ENCODE measurements around the gene ARHGAP31.

Gene ARHGAP31, protein sequence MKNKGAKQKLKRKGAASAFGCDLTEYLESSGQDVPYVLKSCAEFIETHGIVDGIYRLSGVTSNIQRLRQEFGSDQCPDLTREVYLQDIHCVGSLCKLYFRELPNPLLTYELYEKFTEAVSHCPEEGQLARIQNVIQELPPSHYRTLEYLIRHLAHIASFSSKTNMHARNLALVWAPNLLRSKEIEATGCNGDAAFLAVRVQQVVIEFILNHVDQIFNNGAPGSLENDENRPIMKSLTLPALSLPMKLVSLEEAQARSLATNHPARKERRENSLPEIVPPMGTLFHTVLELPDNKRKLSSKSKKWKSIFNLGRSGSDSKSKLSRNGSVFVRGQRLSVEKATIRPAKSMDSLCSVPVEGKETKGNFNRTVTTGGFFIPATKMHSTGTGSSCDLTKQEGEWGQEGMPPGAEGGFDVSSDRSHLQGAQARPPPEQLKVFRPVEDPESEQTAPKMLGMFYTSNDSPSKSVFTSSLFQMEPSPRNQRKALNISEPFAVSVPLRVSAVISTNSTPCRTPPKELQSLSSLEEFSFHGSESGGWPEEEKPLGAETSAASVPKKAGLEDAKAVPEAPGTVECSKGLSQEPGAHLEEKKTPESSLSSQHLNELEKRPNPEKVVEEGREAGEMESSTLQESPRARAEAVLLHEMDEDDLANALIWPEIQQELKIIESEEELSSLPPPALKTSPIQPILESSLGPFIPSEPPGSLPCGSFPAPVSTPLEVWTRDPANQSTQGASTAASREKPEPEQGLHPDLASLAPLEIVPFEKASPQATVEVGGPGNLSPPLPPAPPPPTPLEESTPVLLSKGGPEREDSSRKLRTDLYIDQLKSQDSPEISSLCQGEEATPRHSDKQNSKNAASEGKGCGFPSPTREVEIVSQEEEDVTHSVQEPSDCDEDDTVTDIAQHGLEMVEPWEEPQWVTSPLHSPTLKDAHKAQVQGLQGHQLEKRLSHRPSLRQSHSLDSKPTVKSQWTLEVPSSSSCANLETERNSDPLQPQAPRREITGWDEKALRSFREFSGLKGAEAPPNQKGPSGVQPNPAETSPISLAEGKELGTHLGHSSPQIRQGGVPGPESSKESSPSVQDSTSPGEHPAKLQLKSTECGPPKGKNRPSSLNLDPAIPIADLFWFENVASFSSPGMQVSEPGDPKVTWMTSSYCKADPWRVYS (N-terminal part only)

DNA sequence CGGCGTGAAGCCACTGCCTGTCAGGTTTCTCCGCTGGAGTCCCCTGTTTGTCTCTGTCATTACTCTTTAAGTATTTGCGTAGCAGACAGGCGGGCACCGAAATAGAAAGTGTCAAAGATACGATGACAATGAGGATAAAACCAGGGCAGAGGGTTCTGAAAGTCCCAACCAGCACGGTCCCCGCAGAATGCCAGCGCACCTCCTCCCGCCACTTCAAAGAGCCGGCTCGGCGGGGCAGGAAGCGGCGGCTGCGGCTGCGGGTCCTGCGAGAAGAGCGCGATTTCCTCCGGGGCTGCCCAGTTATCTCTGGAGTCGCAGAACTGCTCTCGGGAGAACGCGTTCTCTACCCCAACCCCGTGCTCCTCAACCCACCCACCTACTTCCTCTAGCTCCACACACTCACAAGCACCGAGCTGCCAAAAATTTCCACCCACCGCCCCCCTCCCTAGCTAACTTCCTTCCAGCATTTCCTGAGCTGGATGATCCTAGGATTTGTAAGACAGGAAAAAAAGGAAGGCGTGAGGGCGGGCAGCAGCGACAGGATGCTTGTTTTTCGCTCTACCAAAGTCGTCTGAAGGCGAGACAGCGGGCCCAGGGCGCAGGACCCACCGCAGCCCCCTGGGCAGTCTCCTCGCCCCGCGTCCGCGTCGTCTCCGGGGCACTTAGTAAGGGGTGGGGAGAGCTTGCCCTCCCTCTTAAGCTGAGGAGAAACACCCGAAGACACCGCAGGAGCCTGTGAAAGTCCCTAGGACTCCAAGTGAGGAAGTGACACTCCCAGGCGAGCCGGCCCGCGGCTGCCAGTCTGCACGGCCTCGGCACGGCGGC lies at the start of gene ARHGAP31:
ARHGAP31 (plus strand) TSS at position 513 of the 825 bp plus-strand sequence. CDS start 522 bp downstream, outside the sequence.
- Histone ChIP-seq H3K4me1 (ENCODE audit: control insufficient read depth, low read length) (peaks cover 24% of the 10 kb centered on the region), H4K20me1 (ENCODE audit: control insufficient read depth, insufficient read depth, low read depth, low read length) (no peaks in the 10 kb centered on the region), H3K4me2 (ENCODE audit: low read length) (peak within 1 kb of the TSS; percentile 89), H3F3A (ENCODE audit: control insufficient read depth, insufficient read depth) (peaks cover 3% of the 10 kb centered on the region; the same call in 1 of the 2 replicates), H3K9me2 (replicated peaks; ENCODE audit: control insufficient read depth, low read length) (no peaks in the 10 kb centered on the region), H3K9me3 (ENCODE audit: control insufficient read depth, insufficient read depth, low read length) (peaks cover 4% of the 10 kb centered on the region; the same call in 1 of the 2 replicates), H3K27me3 (ENCODE audit: control insufficient read depth, low read length) (peaks cover 41% of the 10 kb centered on the region), H3K36me3 (ENCODE audit: control insufficient read depth, low read length) (no peaks in the 10 kb centered on the region), H3K27ac (ENCODE audit: low read depth, low read length) (no peak within 1 kb of the TSS), H3K4me3 (ENCODE audit: low read length) (peak within 1 kb of the TSS; percentile 74), H3K79me2 (ENCODE audit: control insufficient read depth, low read length) (no peaks in the 10 kb centered on the region)
- TF ChIP-seq EZH2phosphoT487 (IDR thresholded peaks at IDR 0.05; ENCODE audit: borderline replicate concordance, low read length), result peak; percentile 21; the same call in 1 of the 2 replicates
- TF ChIP-seq, protein P1, sequence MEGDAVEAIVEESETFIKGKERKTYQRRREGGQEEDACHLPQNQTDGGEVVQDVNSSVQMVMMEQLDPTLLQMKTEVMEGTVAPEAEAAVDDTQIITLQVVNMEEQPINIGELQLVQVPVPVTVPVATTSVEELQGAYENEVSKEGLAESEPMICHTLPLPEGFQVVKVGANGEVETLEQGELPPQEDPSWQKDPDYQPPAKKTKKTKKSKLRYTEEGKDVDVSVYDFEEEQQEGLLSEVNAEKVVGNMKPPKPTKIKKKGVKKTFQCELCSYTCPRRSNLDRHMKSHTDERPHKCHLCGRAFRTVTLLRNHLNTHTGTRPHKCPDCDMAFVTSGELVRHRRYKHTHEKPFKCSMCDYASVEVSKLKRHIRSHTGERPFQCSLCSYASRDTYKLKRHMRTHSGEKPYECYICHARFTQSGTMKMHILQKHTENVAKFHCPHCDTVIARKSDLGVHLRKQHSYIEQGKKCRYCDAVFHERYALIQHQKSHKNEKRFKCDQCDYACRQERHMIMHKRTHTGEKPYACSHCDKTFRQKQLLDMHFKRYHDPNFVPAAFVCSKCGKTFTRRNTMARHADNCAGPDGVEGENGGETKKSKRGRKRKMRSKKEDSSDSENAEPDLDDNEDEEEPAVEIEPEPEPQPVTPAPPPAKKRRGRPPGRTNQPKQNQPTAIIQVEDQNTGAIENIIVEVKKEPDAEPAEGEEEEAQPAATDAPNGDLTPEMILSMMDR (IDR thresholded peaks at IDR 0.05; ENCODE audit: low read depth, low read length, poor library complexity, severe bottlenecking), result no peak

DNA sequence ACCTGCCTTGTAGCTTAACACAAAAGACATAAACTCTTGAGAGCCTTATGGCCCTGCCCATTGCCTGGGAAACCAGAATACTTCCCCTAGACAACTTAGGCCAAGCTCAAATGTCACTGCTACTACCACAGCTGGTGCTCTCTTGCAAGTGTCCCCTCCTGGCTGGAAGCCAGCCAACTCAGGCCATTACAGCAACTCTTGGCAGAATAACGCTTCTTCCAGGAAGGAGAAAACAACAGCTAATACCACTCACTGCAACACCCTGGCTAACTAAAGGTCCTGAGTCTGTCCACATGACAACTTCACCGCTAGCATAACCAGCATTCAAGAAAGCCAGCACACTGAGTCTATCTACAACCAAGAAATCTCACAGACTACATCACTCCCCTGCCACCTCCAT lies 48.4 kb upstream of the ARHGAP31 start:
- no peaks in the 10 kb centered on the region for H3K9me2 ChIP-seq (replicated peaks; ENCODE audit: control insufficient read depth, low read length)
- no peak overlapping the region for H3K4me3 ChIP-seq (ENCODE audit: low read length)
- peaks cover 4% of the 10 kb centered on the region for H3F3A ChIP-seq (ENCODE audit: control insufficient read depth, insufficient read depth)
- H3K36me3 ChIP-seq (ENCODE audit: control insufficient read depth, low read length), result no peaks in the 10 kb centered on the region
- no peaks in the 10 kb centered on the region for H3K27me3 ChIP-seq (ENCODE audit: control insufficient read depth, low read length)
- TF ChIP-seq, protein P1 (IDR thresholded peaks at IDR 0.05; ENCODE audit: low read depth, low read length, poor library complexity, severe bottlenecking), result no peak
- no peak for TF ChIP-seq EZH2phosphoT487 (IDR thresholded peaks at IDR 0.05; ENCODE audit: borderline replicate concordance, low read length)
- no peaks in the 10 kb centered on the region for H4K20me1 ChIP-seq (ENCODE audit: control insufficient read depth, insufficient read depth, low read depth, low read length)
- no peak overlapping the region for H3K4me2 ChIP-seq (ENCODE audit: low read length)
- H3K79me2 ChIP-seq (ENCODE audit: control insufficient read depth, low read length), result no peaks in the 10 kb centered on the region
- no peak overlapping the region for H3K27ac ChIP-seq (ENCODE audit: low read depth, low read length)
- H3K9me3 ChIP-seq (ENCODE audit: control insufficient read depth, insufficient read depth, low read length), result no peaks in the 10 kb centered on the region
- peaks cover 9% of the 10 kb centered on the region for H3K4me1 ChIP-seq (ENCODE audit: control insufficient read depth, low read length)

DNA sequence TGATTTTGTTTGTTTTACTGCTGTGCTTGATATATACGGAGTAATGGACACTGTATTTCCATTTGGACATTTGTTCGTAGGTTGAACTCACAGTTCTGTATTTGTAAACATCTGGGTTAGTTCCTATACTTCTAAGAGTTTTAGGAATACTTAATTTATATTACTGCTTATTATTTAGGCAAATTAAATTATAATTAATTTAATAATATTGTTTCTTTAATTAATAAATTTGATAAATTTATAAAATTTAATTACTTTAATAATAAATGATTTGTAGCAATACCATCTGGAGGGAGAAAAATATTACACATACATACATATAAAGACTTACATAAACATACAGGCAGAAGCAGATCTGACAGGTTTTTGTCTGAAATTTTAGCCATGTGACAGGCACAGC lies 39.0 kb upstream of the ARHGAP31 start:
- TF ChIP-seq EZH2phosphoT487 (IDR thresholded peaks at IDR 0.05; ENCODE audit: borderline replicate concordance, low read length), result no peak
- TF ChIP-seq, protein P1 (IDR thresholded peaks at IDR 0.05; ENCODE audit: low read depth, low read length, poor library complexity, severe bottlenecking), result no peak

More for the DNA sequence above, 39.0 kb upstream of the ARHGAP31 start:
- Histone ChIP-seq H4K20me1 (ENCODE audit: control insufficient read depth, insufficient read depth, low read depth, low read length) (no peaks in the 10 kb centered on the region), H3K27me3 (ENCODE audit: control insufficient read depth, low read length) (no peaks in the 10 kb centered on the region; the same call in 1 of the 2 replicates), H3K4me1 (ENCODE audit: control insufficient read depth, low read length) (peaks cover 17% of the 10 kb centered on the region), H3K4me3 (ENCODE audit: low read length) (no peak overlapping the region), H3K9me3 (ENCODE audit: control insufficient read depth, insufficient read depth, low read length) (no peaks in the 10 kb centered on the region), H3K36me3 (ENCODE audit: control insufficient read depth, low read length) (no peaks in the 10 kb centered on the region), H3K9me2 (replicated peaks; ENCODE audit: control insufficient read depth, low read length) (no peaks in the 10 kb centered on the region), H3F3A (ENCODE audit: control insufficient read depth, insufficient read depth) (no peaks in the 10 kb centered on the region), H3K4me2 (ENCODE audit: low read length) (no peak overlapping the region), H3K27ac (ENCODE audit: low read depth, low read length) (no peak overlapping the region), H3K79me2 (ENCODE audit: control insufficient read depth, low read length) (no peaks in the 10 kb centered on the region)
